Loucy (cell line): ENCODE measurements around the gene ANP32A.

ENCODE experiments used
- H2AFZ ChIP-seq: fragments of 200-600 bp; sonication (generic); 2 replicates; pipeline ENCODE4 v1.6.0; 2016; ENCODE audit warnings: antibody characterized with exemption, mild to moderate bottlenecking, low read length, moderate library complexity
- H3F3A ChIP-seq: fragments of 200-600 bp; 2 replicates; pipeline ENCODE4 v1.6.0; 2016; ENCODE audit warnings: antibody characterized with exemption, low read depth, mild to moderate bottlenecking
- H3K27me3 ChIP-seq: fragments of 200-600 bp; sonication (generic); 2 replicates; pipeline ENCODE4 v1.6.1; 2014; ENCODE audit warnings: low read length, mild to moderate bottlenecking; ENCODE audit not compliant: insufficient read depth, poor library complexity, severe bottlenecking
- H3K36me3 ChIP-seq: fragments of 200-600 bp; sonication (generic); 2 replicates; pipeline ENCODE4 v1.6.1; 2016; ENCODE audit warnings: low read length; ENCODE audit not compliant: insufficient read depth
- H3K4me1 ChIP-seq: fragments of 200-600 bp; sonication (generic); 2 replicates; pipeline ENCODE4 v1.5.1; 2014; ENCODE audit warnings: low read length, mild to moderate bottlenecking; ENCODE audit not compliant: insufficient read depth, poor library complexity, severe bottlenecking
- H3K4me2 ChIP-seq: fragments of 200-600 bp; sonication (generic); 2 replicates; pipeline ENCODE4 v1.6.0; 2014; ENCODE audit warnings: antibody characterized with exemption, low read length, low read depth, mild to moderate bottlenecking; ENCODE audit not compliant: poor library complexity, severe bottlenecking
- H3K4me3 ChIP-seq: fragments of 200-600 bp; sonication (generic); 2 replicates; pipeline ENCODE4 v1.5.1; 2014; ENCODE audit warnings: low read length, mild to moderate bottlenecking, mixed read lengths; ENCODE audit not compliant: poor library complexity, severe bottlenecking
- H3K79me2 ChIP-seq: fragments of 200-600 bp; sonication (generic); 2 replicates; pipeline ENCODE4 v1.6.1; 2014; ENCODE audit warnings: low read length; ENCODE audit not compliant: insufficient read depth
- H3K9ac ChIP-seq: fragments of 200-600 bp; sonication (generic); 2 replicates; pipeline ENCODE4 v1.6.0; 2014; ENCODE audit warnings: mild to moderate bottlenecking, low read depth, low read length, moderate library complexity; ENCODE audit not compliant: poor library complexity, severe bottlenecking
- H3K9me2 ChIP-seq: fragments of 200-600 bp; sonication (generic); replicated peaks from 2 replicates; pipeline ENCODE4 v1.6.1; 2016; ENCODE audit warnings: low read depth, low read length, mixed read lengths
- H3K9me3 ChIP-seq: fragments of 200-600 bp; sonication (generic); 2 replicates; pipeline ENCODE4 v1.6.1; 2014; ENCODE audit warnings: mild to moderate bottlenecking, antibody characterized with exemption, low read length, low read depth; ENCODE audit not compliant: insufficient read depth
- H4K20me1 ChIP-seq: fragments of 200-600 bp; sonication (generic); 2 replicates; pipeline ENCODE4 v1.6.0; 2014; ENCODE audit warnings: antibody characterized with exemption, low read length, mild to moderate bottlenecking; ENCODE audit not compliant: insufficient read depth, poor library complexity, severe bottlenecking
- EZH2phosphoT487 ChIP-seq: fragments of 200-600 bp; IDR thresholded peaks from 2 replicates; pipeline ENCODE4 v1.6.1; 2018; ENCODE audit warnings: antibody characterized with exemption, mild to moderate bottlenecking, moderate library complexity, borderline replicate concordance
- TF ChIP-seq, protein P1 (sequence below): fragments of 200-600 bp; sonication (generic); conservative IDR thresholded peaks from 2 replicates; pipeline ENCODE4 v1.5.1; 2014; ENCODE audit warnings: mild to moderate bottlenecking, antibody characterized with exemption, low read length

Gene ANP32A

DNA sequence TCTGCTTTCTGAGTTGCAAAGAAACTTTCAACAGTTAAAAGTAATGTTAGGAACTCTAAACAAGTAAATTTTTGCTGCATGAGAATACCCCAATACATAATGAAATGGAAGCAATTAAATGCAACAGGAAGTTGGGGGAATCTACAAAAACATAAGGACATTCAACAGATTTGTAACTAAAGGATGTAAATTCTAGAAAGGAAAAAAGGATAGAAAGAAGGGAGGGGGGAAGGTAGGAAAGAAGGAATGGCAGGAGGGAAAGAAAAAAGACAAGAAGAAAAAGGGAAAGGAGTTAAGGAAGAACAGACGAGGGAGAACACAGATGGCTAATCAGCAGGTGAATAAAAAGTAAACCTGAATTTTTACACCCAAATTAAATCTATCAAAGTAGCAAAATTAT is 22.3 kb upstream of the ANP32A start:
- Histone ChIP-seq H3K4me2 (no peak overlapping the region), H3K4me3 (no peak overlapping the region), H3K27me3 (peaks cover 6% of the 10 kb centered on the region), H3K9ac (no peak overlapping the region), H3K4me1 (no peaks in the 10 kb centered on the region), H2AFZ (no peak overlapping the region), H3K36me3 (no peaks in the 10 kb centered on the region), H3K9me2 (no peaks in the 10 kb centered on the region), H4K20me1 (no peaks in the 10 kb centered on the region), H3K79me2 (no peaks in the 10 kb centered on the region), H3K9me3 (no peaks in the 10 kb centered on the region), H3F3A (no peaks in the 10 kb centered on the region)
- TF ChIP-seq, protein P1, sequence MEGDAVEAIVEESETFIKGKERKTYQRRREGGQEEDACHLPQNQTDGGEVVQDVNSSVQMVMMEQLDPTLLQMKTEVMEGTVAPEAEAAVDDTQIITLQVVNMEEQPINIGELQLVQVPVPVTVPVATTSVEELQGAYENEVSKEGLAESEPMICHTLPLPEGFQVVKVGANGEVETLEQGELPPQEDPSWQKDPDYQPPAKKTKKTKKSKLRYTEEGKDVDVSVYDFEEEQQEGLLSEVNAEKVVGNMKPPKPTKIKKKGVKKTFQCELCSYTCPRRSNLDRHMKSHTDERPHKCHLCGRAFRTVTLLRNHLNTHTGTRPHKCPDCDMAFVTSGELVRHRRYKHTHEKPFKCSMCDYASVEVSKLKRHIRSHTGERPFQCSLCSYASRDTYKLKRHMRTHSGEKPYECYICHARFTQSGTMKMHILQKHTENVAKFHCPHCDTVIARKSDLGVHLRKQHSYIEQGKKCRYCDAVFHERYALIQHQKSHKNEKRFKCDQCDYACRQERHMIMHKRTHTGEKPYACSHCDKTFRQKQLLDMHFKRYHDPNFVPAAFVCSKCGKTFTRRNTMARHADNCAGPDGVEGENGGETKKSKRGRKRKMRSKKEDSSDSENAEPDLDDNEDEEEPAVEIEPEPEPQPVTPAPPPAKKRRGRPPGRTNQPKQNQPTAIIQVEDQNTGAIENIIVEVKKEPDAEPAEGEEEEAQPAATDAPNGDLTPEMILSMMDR: no peak
- TF ChIP-seq EZH2phosphoT487: no peak

GRCh38 chr15:68834346-68834745 is 13.7 kb upstream of the ANP32A start:
- no peak overlapping the region for H2AFZ ChIP-seq
- no peak overlapping the region for H3K9ac ChIP-seq
- H3K4me2 ChIP-seq: no peak overlapping the region

DNA sequence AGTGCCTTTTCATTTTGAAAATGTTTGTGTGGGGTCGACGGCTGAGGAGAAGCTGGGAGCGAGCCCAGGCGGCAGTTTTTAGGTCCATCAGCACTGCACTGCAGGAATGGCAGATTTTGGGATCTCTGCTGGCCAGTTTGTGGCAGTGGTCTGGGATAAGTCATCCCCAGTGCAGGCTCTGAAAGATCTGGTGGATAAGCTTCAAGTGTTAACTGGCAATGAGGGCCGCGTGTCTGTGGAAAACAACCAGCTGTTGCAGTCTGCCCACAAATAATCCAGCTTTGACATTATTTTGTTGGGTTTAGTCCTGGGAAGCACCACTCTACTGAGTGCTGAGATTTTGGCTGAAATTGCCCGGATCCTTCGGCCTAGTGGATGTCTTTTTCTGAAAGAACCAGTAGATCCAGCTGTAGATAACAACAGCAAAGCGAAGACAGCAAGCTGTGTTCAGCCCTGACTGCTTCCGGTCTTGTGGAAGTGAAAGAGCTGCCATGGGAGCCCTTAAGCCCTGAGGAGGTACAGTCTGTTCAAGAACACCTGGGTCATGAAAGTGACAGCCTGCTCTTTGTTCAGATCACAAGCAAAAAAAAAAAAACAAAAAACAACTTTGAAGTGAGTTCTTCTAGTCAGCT is 13.1 kb upstream of the ANP32A start:
- H2AFZ ChIP-seq: no peak overlapping the region
- TF ChIP-seq, protein P1: no peak
- TF ChIP-seq EZH2phosphoT487: no peak
- H3K27me3 ChIP-seq: no peaks in the 10 kb centered on the region
- H3K9me3 ChIP-seq: peaks cover 10% of the 10 kb centered on the region; the same call in 1 of the 2 replicates
- H3K9ac ChIP-seq: no peak overlapping the region
- H3K9me2 ChIP-seq: no peaks in the 10 kb centered on the region
- H4K20me1 ChIP-seq: no peaks in the 10 kb centered on the region
- H3K4me2 ChIP-seq: no peak overlapping the region
- H3K36me3 ChIP-seq: no peaks in the 10 kb centered on the region
- H3F3A ChIP-seq: no peaks in the 10 kb centered on the region
- H3K4me1 ChIP-seq: peaks cover 10% of the 10 kb centered on the region
- H3K4me3 ChIP-seq: no peak overlapping the region
- no peaks in the 10 kb centered on the region for H3K79me2 ChIP-seq

More at GRCh38 chr15:68834346-68834745, 13.7 kb upstream of the ANP32A start:
- TF ChIP-seq, protein P1: no peak
- no peak for TF ChIP-seq EZH2phosphoT487
- Histone ChIP-seq H3K9me2 (no peaks in the 10 kb centered on the region), H3K79me2 (no peaks in the 10 kb centered on the region), H4K20me1 (no peaks in the 10 kb centered on the region), H3F3A (no peaks in the 10 kb centered on the region), H3K9me3 (peaks cover 10% of the 10 kb centered on the region; the same call in 1 of the 2 replicates), H3K4me3 (no peak overlapping the region), H3K27me3 (no peaks in the 10 kb centered on the region), H3K36me3 (no peaks in the 10 kb centered on the region), H3K4me1 (peaks cover 9% of the 10 kb centered on the region)
